ENCODE data around the gene UBL4B.

Gene UBL4B

DNA sequence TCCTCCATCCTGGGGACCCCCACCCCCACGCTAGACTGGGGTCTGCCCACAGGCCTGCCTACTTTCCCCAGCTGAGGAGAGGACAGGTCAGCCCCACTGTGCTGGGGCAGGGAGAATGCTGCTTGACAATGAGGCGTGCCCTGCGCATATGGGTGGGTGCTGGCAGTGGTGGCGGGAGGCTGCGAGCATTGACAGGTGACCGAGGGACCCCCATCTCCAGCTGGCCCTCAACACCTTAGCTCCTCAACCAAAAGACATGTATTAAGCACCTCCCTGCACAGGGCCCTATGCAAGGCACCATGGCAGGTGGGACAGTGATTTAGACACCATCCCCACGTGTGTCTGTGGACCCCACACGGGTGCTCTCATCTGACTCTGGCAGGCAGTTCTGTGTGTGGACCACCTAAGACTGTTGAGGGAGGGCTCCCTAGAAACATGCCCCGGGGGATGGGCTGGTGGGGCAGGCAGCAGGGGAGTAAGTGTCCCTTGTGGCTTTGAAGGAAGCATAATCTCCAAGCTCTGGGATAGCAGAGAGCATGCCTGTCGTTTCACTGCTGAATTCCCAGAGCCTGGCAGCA is 23.4 kb upstream of the UBL4B start:
- H3F3A ChIP-seq (ENCODE audit: control insufficient read depth, insufficient read depth), result no peaks in the 10 kb centered on the region
- no peak overlapping the region for H3K27ac ChIP-seq (ENCODE audit: low read depth, low read length)
- TF ChIP-seq, protein P1, sequence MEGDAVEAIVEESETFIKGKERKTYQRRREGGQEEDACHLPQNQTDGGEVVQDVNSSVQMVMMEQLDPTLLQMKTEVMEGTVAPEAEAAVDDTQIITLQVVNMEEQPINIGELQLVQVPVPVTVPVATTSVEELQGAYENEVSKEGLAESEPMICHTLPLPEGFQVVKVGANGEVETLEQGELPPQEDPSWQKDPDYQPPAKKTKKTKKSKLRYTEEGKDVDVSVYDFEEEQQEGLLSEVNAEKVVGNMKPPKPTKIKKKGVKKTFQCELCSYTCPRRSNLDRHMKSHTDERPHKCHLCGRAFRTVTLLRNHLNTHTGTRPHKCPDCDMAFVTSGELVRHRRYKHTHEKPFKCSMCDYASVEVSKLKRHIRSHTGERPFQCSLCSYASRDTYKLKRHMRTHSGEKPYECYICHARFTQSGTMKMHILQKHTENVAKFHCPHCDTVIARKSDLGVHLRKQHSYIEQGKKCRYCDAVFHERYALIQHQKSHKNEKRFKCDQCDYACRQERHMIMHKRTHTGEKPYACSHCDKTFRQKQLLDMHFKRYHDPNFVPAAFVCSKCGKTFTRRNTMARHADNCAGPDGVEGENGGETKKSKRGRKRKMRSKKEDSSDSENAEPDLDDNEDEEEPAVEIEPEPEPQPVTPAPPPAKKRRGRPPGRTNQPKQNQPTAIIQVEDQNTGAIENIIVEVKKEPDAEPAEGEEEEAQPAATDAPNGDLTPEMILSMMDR (IDR thresholded peaks at IDR 0.05; ENCODE audit: low read depth, low read length, poor library complexity, severe bottlenecking), result no peak
- TF ChIP-seq EZH2phosphoT487 (IDR thresholded peaks at IDR 0.05; ENCODE audit: borderline replicate concordance, low read length), result no peak
- no peaks in the 10 kb centered on the region for H3K9me2 ChIP-seq (replicated peaks; ENCODE audit: control insufficient read depth, low read length)
- no peaks in the 10 kb centered on the region for H3K4me1 ChIP-seq (ENCODE audit: control insufficient read depth, low read length)
- H3K9me3 ChIP-seq (ENCODE audit: control insufficient read depth, insufficient read depth, low read length), result no peaks in the 10 kb centered on the region
- no peak overlapping the region for H3K4me3 ChIP-seq (ENCODE audit: low read length)
- no peaks in the 10 kb centered on the region for H3K79me2 ChIP-seq (ENCODE audit: control insufficient read depth, low read length)
- H3K4me2 ChIP-seq (ENCODE audit: low read length), result no peak overlapping the region
- H4K20me1 ChIP-seq (ENCODE audit: control insufficient read depth, insufficient read depth, low read depth, low read length), result 0 out of 2 replicates have a peak, but pooled peaks cover 7% of the 10 kb centered on the region
- H3K27me3 ChIP-seq (ENCODE audit: control insufficient read depth, low read length), result peaks cover 50% of the 10 kb centered on the region
- H3K36me3 ChIP-seq (ENCODE audit: control insufficient read depth, low read length), result no peaks in the 10 kb centered on the region

DNA sequence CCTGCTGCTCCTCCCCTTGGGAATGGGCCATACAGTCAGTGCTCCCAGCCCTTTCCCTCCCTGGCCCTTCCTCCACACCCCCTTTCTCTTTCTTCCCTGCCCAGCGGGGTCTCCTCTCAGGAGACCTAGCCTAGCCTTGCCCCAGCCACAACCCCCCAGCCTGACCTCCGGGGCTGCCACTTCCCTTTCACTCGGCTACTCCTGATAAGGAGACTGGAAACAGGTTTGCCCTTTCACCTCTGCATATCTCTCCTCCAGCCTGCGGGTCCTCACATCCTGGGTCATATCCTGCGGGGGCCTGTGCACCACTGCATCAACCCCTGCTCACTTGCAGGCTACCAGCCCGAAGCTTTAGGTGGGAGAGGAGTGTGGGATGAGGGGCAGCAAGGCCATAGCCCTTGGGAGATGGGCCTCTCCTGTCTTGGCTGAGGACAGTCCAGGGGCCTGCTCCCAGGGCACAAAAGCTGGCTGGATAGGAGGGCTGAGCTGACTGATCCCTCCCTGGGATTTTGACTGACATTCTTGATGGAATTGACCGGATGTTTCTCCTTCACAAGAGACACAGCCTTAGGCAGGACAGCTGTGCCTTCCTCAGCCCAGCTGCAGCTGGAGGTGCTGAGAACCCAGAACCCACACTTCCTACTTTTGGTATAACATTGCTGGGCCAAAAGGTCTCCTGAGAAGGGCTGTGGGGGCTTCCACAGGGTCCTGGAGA is 22.5 kb upstream of the UBL4B start:
- Histone ChIP-seq H3K27ac (ENCODE audit: low read depth, low read length) (no peak overlapping the region), H3K9me3 (ENCODE audit: control insufficient read depth, insufficient read depth, low read length) (no peaks in the 10 kb centered on the region), H3F3A (ENCODE audit: control insufficient read depth, insufficient read depth) (no peaks in the 10 kb centered on the region), H3K4me3 (ENCODE audit: low read length) (no peak overlapping the region), H3K4me1 (ENCODE audit: control insufficient read depth, low read length) (no peaks in the 10 kb centered on the region), H4K20me1 (ENCODE audit: control insufficient read depth, insufficient read depth, low read depth, low read length) (0 out of 2 replicates have a peak, but pooled peaks cover 7% of the 10 kb centered on the region), H3K27me3 (ENCODE audit: control insufficient read depth, low read length) (peaks cover 41% of the 10 kb centered on the region), H3K9me2 (replicated peaks; ENCODE audit: control insufficient read depth, low read length) (no peaks in the 10 kb centered on the region), H3K4me2 (ENCODE audit: low read length) (no peak overlapping the region), H3K79me2 (ENCODE audit: control insufficient read depth, low read length) (no peaks in the 10 kb centered on the region), H3K36me3 (ENCODE audit: control insufficient read depth, low read length) (no peaks in the 10 kb centered on the region)
- TF ChIP-seq EZH2phosphoT487 (IDR thresholded peaks at IDR 0.05; ENCODE audit: borderline replicate concordance, low read length), result no peak
- TF ChIP-seq, protein P1 (IDR thresholded peaks at IDR 0.05; ENCODE audit: low read depth, low read length, poor library complexity, severe bottlenecking), result no peak

- H3K9me3 ChIP-seq (ENCODE audit: control insufficient read depth, insufficient read depth, low read length), result no peaks in the 10 kb centered on the region
- TF ChIP-seq, protein P1 (IDR thresholded peaks at IDR 0.05; ENCODE audit: low read depth, low read length, poor library complexity, severe bottlenecking), result no peak
- no peaks in the 10 kb centered on the region for H3F3A ChIP-seq (ENCODE audit: control insufficient read depth, insufficient read depth)
- H3K9me2 ChIP-seq (replicated peaks; ENCODE audit: control insufficient read depth, low read length), result no peaks in the 10 kb centered on the region
- no peak overlapping the region for H3K4me2 ChIP-seq (ENCODE audit: low read length)
- H3K79me2 ChIP-seq (ENCODE audit: control insufficient read depth, low read length), result no peaks in the 10 kb centered on the region
- no peak overlapping the region for H3K27ac ChIP-seq (ENCODE audit: low read depth, low read length)
- no peaks in the 10 kb centered on the region for H3K36me3 ChIP-seq (ENCODE audit: control insufficient read depth, low read length)
- H3K4me3 ChIP-seq (ENCODE audit: low read length), result no peak overlapping the region
- H4K20me1 ChIP-seq (ENCODE audit: control insufficient read depth, insufficient read depth, low read depth, low read length), result 0 out of 2 replicates have a peak, but pooled peaks cover 7% of the 10 kb centered on the region
- H3K27me3 ChIP-seq (ENCODE audit: control insufficient read depth, low read length), result peaks cover 32% of the 10 kb centered on the region
- no peaks in the 10 kb centered on the region for H3K4me1 ChIP-seq (ENCODE audit: control insufficient read depth, low read length)
These were observed 20.9 kb upstream of the UBL4B start for GRCh38 chr1:110091381-110091780.

Data from DOHH2 (cell line).